D341Med (cell line): ENCODE data around the gene SPATA31C1.
"Not testable (repeated sequence)": the region's sequence is repeated elsewhere in the genome, so short reads cannot be mapped to it uniquely, and the experiment has no call there.

ENCODE experiments used
- DNase-seq: peaks from one replicate; pipeline ENCODE4 v3.0.0; 2012; ENCODE audit warnings: low spot score

Gene SPATA31C1

GRCh38 chr9:87938336-87938735 lies 20.6 kb downstream of the SPATA31C1 start:
- not testable (repeated sequence) for DNase-seq

GRCh38 chr9:87939096-87939495 lies 21.3 kb downstream of the SPATA31C1 start:
- not testable (repeated sequence) for DNase-seq

GRCh38 chr9:87944096-87944495 lies 26.3 kb downstream of the SPATA31C1 start:
- no peak for DNase-seq

GRCh38 chr9:87944682-87945081 lies 26.9 kb downstream of the SPATA31C1 start:
- DNase-seq, result no peak

GRCh38 chr9:87950296-87950695 lies 32.5 kb downstream of the SPATA31C1 start:
- DNase-seq, result no peak

GRCh38 chr9:87950765-87951488 lies 33.2 kb downstream of the SPATA31C1 start:
- DNase-seq, result peak; percentile 56

- no peak for DNase-seq
These were observed 36.5 kb downstream of the SPATA31C1 start for GRCh38 chr9:87954230-87954629.

GRCh38 chr9:87957839-87958238 lies 40.1 kb downstream of the SPATA31C1 start:
- no peak for DNase-seq

- no peak for DNase-seq
These were observed 40.8 kb downstream of the SPATA31C1 start for GRCh38 chr9:87958591-87958990.

GRCh38 chr9:87959916-87960581 lies 42.3 kb downstream of the SPATA31C1 start:
- DNase-seq, result no peak

- no peak for DNase-seq
These were observed 46.0 kb downstream of the SPATA31C1 start for GRCh38 chr9:87963770-87964169.

- no peak for DNase-seq
These were observed 47.1 kb downstream of the SPATA31C1 start for GRCh38 chr9:87964826-87965225.

GRCh38 chr9:87968155-87968554 lies 50.4 kb downstream of the SPATA31C1 start:
- no peak for DNase-seq

GRCh38 chr9:87970602-87971001 lies 52.8 kb downstream of the SPATA31C1 start:
- no peak for DNase-seq

GRCh38 chr9:87973122-87973521 lies 55.4 kb downstream of the SPATA31C1 start:
- DNase-seq, result no peak
